HEK293 (cell line): Measurements from ENCODE around the gene ZCCHC10.
"Not testable (repeated sequence)": the region's sequence is repeated elsewhere in the genome, so short reads cannot be mapped to it uniquely, and the experiment has no call there.

Experiments
- ATF2 ChIP-seq: fragments of 450-650 bp; formaldehyde crosslinking; IDR thresholded peaks from 2 replicates; pipeline ENCODE4 v1.5.1; 2016; ENCODE audit warnings: missing biosample characterization, missing genetic modification characterization, low read depth
- BCL6B ChIP-seq: fragments of 450-650 bp; formaldehyde crosslinking; IDR thresholded peaks from 2 replicates; pipeline ENCODE4 v1.5.1; 2017; ENCODE audit warnings: missing biosample characterization, missing genetic modification characterization
- CTCF ChIP-seq: fragments of 450-650 bp; formaldehyde crosslinking; IDR thresholded peaks from 2 replicates; pipeline ENCODE4 v1.5.1; 2016; ENCODE audit warnings: missing biosample characterization, missing genetic modification characterization
- PRDM10 ChIP-seq: fragments of 450-650 bp; formaldehyde crosslinking; IDR thresholded peaks from 2 replicates; pipeline ENCODE4 v1.5.1; 2016; ENCODE audit warnings: missing biosample characterization, missing genetic modification characterization
- TRIM28 ChIP-seq: IDR thresholded peaks from 2 replicates; pipeline ENCODE4 v1.6.1; 2011; ENCODE audit warnings: low read length, control low read depth, borderline replicate concordance
- ZFP3 ChIP-seq: fragments of 450-650 bp; formaldehyde crosslinking; IDR thresholded peaks from 2 replicates; pipeline ENCODE4 v1.5.1; 2016; ENCODE audit warnings: low read depth, missing biosample characterization, missing genetic modification characterization
- ZNF121 ChIP-seq: fragments of 450-650 bp; formaldehyde crosslinking; IDR thresholded peaks from 2 replicates; pipeline ENCODE4 v1.5.1; 2016; ENCODE audit warnings: missing biosample characterization, missing genetic modification characterization
- ZNF274 ChIP-seq, 2 experiments: fragments of 200-500 bp in 1 of 2; fragments of 450-650 bp in 1 of 2; sonication (Bioruptor generic) in 1 of 2; formaldehyde crosslinking in 1 of 2; IDR thresholded peaks; 2 replicates each; pipeline versions ENCODE4 v1.5.1 to v1.6.1; 2014 to 2016; ENCODE audit warnings: borderline replicate concordance in 1 of 2, inconsistent platforms in 1 of 2, low read length in 1 of 2, missing biosample characterization in 1 of 2, missing genetic modification characterization in 1 of 2
- ZNF280D ChIP-seq: fragments of 450-650 bp; formaldehyde crosslinking; IDR thresholded peaks from 2 replicates; pipeline ENCODE4 v1.5.1; 2016; ENCODE audit warnings: missing biosample characterization, missing genetic modification characterization
- ZNF350 ChIP-seq: fragments of 450-650 bp; formaldehyde crosslinking; IDR thresholded peaks from 2 replicates; pipeline ENCODE4 v1.5.0; 2017; ENCODE audit warnings: missing biosample characterization, mild to moderate bottlenecking, missing genetic modification characterization
- ZNF510 ChIP-seq: fragments of 450-650 bp; formaldehyde crosslinking; IDR thresholded peaks from 2 replicates; pipeline ENCODE4 v1.5.1; 2018; ENCODE audit warnings: mild to moderate bottlenecking, missing genetic modification characterization, missing biosample characterization; ENCODE audit not compliant: insufficient replicate concordance
- ZNF677 ChIP-seq: fragments of 450-650 bp; IDR thresholded peaks from 2 replicates; pipeline ENCODE4 v1.5.0; 2018; ENCODE audit warnings: missing biosample characterization, mild to moderate bottlenecking, missing genetic modification characterization, moderate library complexity

- TF ChIP-seq CTCF (tag by site-specific recombination); ZNF274 (IDR thresholded peaks at IDR 0.05; ENCODE audit: low read length); ZNF274 (tag by site-specific recombination; IDR thresholded peaks at IDR 0.05; ENCODE audit: borderline replicate concordance); ZFP3; ATF2 (tag by site-specific recombination); TRIM28; ZNF280D (tag by site-specific recombination); PRDM10 (tag by site-specific recombination); ZNF350 (tag by site-specific recombination); BCL6B; ZNF677 (tag by site-specific recombination); ZNF510 (tag by site-specific recombination); ZNF121: not testable (repeated sequence)
These were observed 53.9 kb downstream of the ZCCHC10 start for GRCh38 chr5:132972436-132972828.
